ENCODE measurements around the gene SLC17A7. TPM values are rescaled to one million over a fixed set of nuclear protein-coding genes. Genes with fewer than 3 reads are reported as not detected.

SLC17A7 gene
- total and polyA plus RNA-seq, 9 of the 15 experiments (the other 6 are each of a cell fraction or from before 2014, with no cell fraction given), result 1.1 to 15.7 (median 2.4) TPM

DNA sequence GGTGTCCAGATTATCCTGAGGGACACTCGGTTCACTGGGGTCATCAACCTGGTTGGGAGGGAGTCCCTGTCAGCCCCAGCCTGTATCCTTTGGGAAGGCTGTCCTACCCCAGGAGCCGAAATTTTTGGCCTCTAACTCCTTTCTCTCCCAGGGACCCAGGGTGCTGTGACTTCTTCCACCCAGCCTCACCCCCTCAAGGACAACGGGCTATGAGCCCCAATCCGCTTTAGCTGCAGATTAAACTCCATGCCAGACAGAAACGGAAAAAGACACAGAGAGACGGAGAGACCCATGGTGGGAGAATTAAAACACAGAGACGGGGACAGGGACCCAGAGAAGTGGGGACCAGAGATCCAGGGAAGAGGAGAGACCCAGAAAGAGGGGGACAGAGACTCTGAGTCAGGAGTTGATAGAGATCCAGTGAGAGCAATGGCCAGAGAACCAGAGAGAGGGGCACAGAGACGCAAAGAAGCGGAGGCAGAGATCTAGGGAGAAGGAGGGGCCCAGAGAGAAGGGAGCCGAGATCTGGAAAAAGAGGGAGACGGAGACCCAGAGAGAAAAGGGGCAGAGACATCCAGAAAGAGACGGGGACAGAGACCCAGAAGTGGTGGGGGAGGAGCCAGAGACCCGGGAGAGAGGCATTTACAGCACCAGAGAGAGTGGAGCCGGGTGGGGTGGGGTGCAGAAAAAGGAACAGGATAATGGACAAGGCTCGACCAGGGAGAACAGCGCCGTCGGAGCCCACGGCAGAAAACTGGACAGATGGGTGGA is 703 bp downstream of the SLC17A7 start:
- in situ Hi-C loops (cut with MboI), result no loop called here
- peaks cover 37 to 50% of the 10 kb centered on the region in 2 experiments for H3K4me1 ChIP-seq (replicated peaks in 1 of 2; ENCODE audit: control insufficient read depth in 2 of 2, insufficient read depth in 2 of 2, low read length in 2 of 2)
- TF ChIP-seq TOE1 (IDR thresholded peaks at IDR 0.05; ENCODE audit: borderline replicate concordance) (0 out of 2 replicates have a peak, but pooled peaks have one; percentile 35), TOE1 (CRISPR knock-in tag; IDR thresholded peaks at IDR 0.05; ENCODE audit: borderline replicate concordance, low read depth) (no peak), ZNF311 (CRISPR knock-in tag; IDR thresholded peaks at IDR 0.05) (no peak), ZNF766 (CRISPR knock-in tag; conservative IDR thresholded peaks at IDR 0.05) (no peak), GABPA (tag; conservative IDR thresholded peaks at IDR 0.05; ENCODE audit: low read depth) (no peak), SMARCE1 (IDR thresholded peaks at IDR 0.05) (0 out of 2 replicates have a peak, but pooled peaks have one; percentile 24), HLTF (IDR thresholded peaks at IDR 0.05) (no peak)
- TF ChIP-seq, protein P1, sequence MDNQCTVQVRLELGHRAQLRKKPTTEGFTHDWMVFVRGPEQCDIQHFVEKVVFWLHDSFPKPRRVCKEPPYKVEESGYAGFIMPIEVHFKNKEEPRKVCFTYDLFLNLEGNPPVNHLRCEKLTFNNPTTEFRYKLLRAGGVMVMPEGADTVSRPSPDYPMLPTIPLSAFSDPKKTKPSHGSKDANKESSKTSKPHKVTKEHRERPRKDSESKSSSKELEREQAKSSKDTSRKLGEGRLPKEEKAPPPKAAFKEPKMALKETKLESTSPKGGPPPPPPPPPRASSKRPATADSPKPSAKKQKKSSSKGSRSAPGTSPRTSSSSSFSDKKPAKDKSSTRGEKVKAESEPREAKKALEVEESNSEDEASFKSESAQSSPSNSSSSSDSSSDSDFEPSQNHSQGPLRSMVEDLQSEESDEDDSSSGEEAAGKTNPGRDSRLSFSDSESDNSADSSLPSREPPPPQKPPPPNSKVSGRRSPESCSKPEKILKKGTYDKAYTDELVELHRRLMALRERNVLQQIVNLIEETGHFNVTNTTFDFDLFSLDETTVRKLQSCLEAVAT (IDR thresholded peaks at IDR 0.05), result no peak
- TF ChIP-seq, protein P2, sequence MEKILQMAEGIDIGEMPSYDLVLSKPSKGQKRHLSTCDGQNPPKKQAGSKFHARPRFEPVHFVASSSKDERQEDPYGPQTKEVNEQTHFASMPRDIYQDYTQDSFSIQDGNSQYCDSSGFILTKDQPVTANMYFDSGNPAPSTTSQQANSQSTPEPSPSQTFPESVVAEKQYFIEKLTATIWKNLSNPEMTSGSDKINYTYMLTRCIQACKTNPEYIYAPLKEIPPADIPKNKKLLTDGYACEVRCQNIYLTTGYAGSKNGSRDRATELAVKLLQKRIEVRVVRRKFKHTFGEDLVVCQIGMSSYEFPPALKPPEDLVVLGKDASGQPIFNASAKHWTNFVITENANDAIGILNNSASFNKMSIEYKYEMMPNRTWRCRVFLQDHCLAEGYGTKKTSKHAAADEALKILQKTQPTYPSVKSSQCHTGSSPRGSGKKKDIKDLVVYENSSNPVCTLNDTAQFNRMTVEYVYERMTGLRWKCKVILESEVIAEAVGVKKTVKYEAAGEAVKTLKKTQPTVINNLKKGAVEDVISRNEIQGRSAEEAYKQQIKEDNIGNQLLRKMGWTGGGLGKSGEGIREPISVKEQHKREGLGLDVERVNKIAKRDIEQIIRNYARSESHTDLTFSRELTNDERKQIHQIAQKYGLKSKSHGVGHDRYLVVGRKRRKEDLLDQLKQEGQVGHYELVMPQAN (IDR thresholded peaks at IDR 0.05; ENCODE audit: borderline replicate concordance), result no peak

More for the DNA sequence above, 703 bp downstream of the SLC17A7 start:
- Histone ChIP-seq H3K9me1 (ENCODE audit: control insufficient read depth, insufficient read depth, low read length) (no peaks in the 10 kb centered on the region), H3K4me2 (ENCODE audit: insufficient read depth, low read length) (peak overlapping the region; percentile 78), H3K36me3 (ENCODE audit: control insufficient read depth, insufficient read depth, low read length) (no peaks in the 10 kb centered on the region), H3K4me3 (peak overlapping the region; percentile 48), H3K9ac (ENCODE audit: insufficient read depth in 1 of 2, low read depth in 2 of 2, low read length in 2 of 2) (peak overlapping the region in 1 of 2 experiments; percentile 89; a peak in 3 of 4 replicates), H3K27ac (ENCODE audit: extremely low read depth, low read depth, low read length) (no peak overlapping the region), H3K79me2 (ENCODE audit: control insufficient read depth, insufficient read depth, low read length) (no peaks in the 10 kb centered on the region), H3K9me3 (replicated peaks; ENCODE audit: control insufficient read depth, insufficient read depth, low read depth, low read length) (no peaks in the 10 kb centered on the region), H2AFZ (ENCODE audit: low read depth, low read length) (peak overlapping the region; percentile 78; the same call in 1 of the 2 replicates), H4K20me1 (replicated peaks; ENCODE audit: control insufficient read depth, insufficient read depth, low read length) (no peaks in the 10 kb centered on the region), H3K27me3 (ENCODE audit: control insufficient read depth in 2 of 2, insufficient read depth in 2 of 2, low read length in 2 of 2) (peaks cover 7 to 19% of the 10 kb centered on the region in 2 experiments; a peak in 4 of 5 replicates)
- ATAC-seq (no peak), DNase-seq (ENCODE audit: extremely low read depth in 1 of 4, low spot score in 3 of 4) (no peak), FAIRE-seq (no peak)
- intact Hi-C loops (cut with micrococcal nuclease), result loop anchor here (5.0 to 10.0 kb wide), 2 partner anchors 176 to 288 kb away; no protein-coding TSS in a partner anchor
- CTCF ChIA-PET (ENCODE audit: low intra/inter-chr PET ratio), result no interaction called here
- BruUV-seq (replicated peaks), result no TSS peak
- POLR2A ChIA-PET, result interaction anchor here (0.6 to 3.7 kb wide), 3 partner anchors 9 to 208 kb away, joined by 3 to 14 read pairs (median 3); no protein-coding TSS in a partner anchor
- WGBS (ENCODE audit: insufficient coverage, low coverage, missing lambda C conversion rate), result 10% methylated on average over 15 of the region's 19 CpGs
